Panc1 (cell line): ENCODE measurements around the gene ACMSD.

ENCODE experiments used
- POLR2AphosphoS5 ChIP-seq: IDR thresholded peaks from 2 replicates; pipeline ENCODE4 v1.6.1; 2012; ENCODE audit warnings: mild to moderate bottlenecking, low read depth, low read length, moderate library complexity
- TF ChIP-seq, protein P1 (sequence below): fragments of 450-650 bp; IDR thresholded peaks from 2 replicates; pipeline ENCODE4 v1.5.1; 2017; ENCODE audit warnings: mild to moderate bottlenecking
- TF ChIP-seq, protein P2 (sequence below), 2 experiments: IDR thresholded peaks; 2 replicates each; pipeline ENCODE4 v1.6.1; 2011 to 2012; ENCODE audit warnings: low read depth in 2 of 2, control low read depth in 1 of 2, low read length in 1 of 2, mild to moderate bottlenecking in 1 of 2, moderate library complexity in 1 of 2; ENCODE audit not compliant: insufficient read depth in 1 of 2

DNA sequence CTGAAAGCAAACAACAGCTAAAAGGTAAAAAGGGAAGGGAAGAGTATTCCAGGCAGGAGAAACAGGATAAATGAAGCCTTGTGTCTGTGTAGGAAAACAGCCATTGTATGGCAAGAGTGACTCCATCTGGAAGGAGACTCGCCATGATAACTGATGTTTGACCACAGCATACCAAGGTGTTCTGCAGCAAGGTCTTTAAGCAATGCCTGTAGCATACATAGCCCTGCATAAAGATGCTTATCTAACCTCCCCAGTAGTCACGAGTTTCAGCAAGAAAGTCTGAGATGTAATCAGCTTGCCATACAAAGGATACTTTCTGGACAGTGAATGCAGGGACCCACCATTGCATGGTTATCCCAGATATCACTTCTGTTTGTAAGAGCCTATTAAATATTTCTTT is 68.3 kb downstream of the ACMSD start:
- TF ChIP-seq, protein P1, sequence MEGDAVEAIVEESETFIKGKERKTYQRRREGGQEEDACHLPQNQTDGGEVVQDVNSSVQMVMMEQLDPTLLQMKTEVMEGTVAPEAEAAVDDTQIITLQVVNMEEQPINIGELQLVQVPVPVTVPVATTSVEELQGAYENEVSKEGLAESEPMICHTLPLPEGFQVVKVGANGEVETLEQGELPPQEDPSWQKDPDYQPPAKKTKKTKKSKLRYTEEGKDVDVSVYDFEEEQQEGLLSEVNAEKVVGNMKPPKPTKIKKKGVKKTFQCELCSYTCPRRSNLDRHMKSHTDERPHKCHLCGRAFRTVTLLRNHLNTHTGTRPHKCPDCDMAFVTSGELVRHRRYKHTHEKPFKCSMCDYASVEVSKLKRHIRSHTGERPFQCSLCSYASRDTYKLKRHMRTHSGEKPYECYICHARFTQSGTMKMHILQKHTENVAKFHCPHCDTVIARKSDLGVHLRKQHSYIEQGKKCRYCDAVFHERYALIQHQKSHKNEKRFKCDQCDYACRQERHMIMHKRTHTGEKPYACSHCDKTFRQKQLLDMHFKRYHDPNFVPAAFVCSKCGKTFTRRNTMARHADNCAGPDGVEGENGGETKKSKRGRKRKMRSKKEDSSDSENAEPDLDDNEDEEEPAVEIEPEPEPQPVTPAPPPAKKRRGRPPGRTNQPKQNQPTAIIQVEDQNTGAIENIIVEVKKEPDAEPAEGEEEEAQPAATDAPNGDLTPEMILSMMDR: no peak
- TF ChIP-seq, protein P2, sequence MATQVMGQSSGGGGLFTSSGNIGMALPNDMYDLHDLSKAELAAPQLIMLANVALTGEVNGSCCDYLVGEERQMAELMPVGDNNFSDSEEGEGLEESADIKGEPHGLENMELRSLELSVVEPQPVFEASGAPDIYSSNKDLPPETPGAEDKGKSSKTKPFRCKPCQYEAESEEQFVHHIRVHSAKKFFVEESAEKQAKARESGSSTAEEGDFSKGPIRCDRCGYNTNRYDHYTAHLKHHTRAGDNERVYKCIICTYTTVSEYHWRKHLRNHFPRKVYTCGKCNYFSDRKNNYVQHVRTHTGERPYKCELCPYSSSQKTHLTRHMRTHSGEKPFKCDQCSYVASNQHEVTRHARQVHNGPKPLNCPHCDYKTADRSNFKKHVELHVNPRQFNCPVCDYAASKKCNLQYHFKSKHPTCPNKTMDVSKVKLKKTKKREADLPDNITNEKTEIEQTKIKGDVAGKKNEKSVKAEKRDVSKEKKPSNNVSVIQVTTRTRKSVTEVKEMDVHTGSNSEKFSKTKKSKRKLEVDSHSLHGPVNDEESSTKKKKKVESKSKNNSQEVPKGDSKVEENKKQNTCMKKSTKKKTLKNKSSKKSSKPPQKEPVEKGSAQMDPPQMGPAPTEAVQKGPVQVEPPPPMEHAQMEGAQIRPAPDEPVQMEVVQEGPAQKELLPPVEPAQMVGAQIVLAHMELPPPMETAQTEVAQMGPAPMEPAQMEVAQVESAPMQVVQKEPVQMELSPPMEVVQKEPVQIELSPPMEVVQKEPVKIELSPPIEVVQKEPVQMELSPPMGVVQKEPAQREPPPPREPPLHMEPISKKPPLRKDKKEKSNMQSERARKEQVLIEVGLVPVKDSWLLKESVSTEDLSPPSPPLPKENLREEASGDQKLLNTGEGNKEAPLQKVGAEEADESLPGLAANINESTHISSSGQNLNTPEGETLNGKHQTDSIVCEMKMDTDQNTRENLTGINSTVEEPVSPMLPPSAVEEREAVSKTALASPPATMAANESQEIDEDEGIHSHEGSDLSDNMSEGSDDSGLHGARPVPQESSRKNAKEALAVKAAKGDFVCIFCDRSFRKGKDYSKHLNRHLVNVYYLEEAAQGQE (IDR thresholded peaks at IDR 0.05; ENCODE audit: insufficient read depth in 1 of 2, low read depth in 2 of 2, low read length in 1 of 2): no peak
- TF ChIP-seq POLR2AphosphoS5: no peak
